ENCODE data around the gene MIXL1.
"Not testable (repeated sequence)": the region's sequence is repeated elsewhere in the genome, so short reads cannot be mapped to it uniquely, and the experiment has no call there.

Gene MIXL1

GRCh38 chr1:226223157-226223785 is at the start of gene MIXL1:
Gene MIXL1 (plus strand): TSS chr1:226223664. CDS start chr1:226223682, 18 bp downstream.
- FAIRE-seq: no peak

- FAIRE-seq: no peak
These were observed 46.6 kb upstream of the MIXL1 start for GRCh38 chr1:226176870-226177269.

- no peak for FAIRE-seq
These were observed 41.3 kb upstream of the MIXL1 start for GRCh38 chr1:226181996-226182714.

- no peak for FAIRE-seq
These were observed 38.1 kb upstream of the MIXL1 start for GRCh38 chr1:226185141-226186036.

GRCh38 chr1:226186124-226187018 is 37.1 kb upstream of the MIXL1 start, which contains the start of gene ACBD3:
Gene ACBD3 (minus strand): TSS chr1:226186741. CDS start chr1:226186675, 66 bp downstream.
- FAIRE-seq: no peak

GRCh38 chr1:226187019-226187322 is 36.5 kb upstream of the MIXL1 start:
- no peak for FAIRE-seq

GRCh38 chr1:226187380-226187779 is 36.1 kb upstream of the MIXL1 start:
- no peak for FAIRE-seq

- no peak for FAIRE-seq
These were observed 28.3 kb upstream of the MIXL1 start for GRCh38 chr1:226195144-226195543.

- FAIRE-seq: no peak
These were observed 23.5 kb upstream of the MIXL1 start for GRCh38 chr1:226199971-226200370.

GRCh38 chr1:226201029-226201593 is 22.4 kb upstream of the MIXL1 start:
- no peak for FAIRE-seq

- FAIRE-seq: no peak
These were observed 21.2 kb upstream of the MIXL1 start for GRCh38 chr1:226202246-226202645.

GRCh38 chr1:226202666-226203065 is 20.8 kb upstream of the MIXL1 start:
- not testable (repeated sequence) for FAIRE-seq

- no peak for FAIRE-seq
These were observed 20.2 kb upstream of the MIXL1 start for GRCh38 chr1:226203240-226203639.

GRCh38 chr1:226203655-226204054 is 19.8 kb upstream of the MIXL1 start:
- FAIRE-seq: no peak

- FAIRE-seq: no peak
These were observed 19.3 kb upstream of the MIXL1 start for GRCh38 chr1:226204198-226204597.

GRCh38 chr1:226207048-226207447 is 16.4 kb upstream of the MIXL1 start:
- no peak for FAIRE-seq

- no peak for FAIRE-seq
These were observed 14.0 kb upstream of the MIXL1 start for GRCh38 chr1:226209307-226210059.

GRCh38 chr1:226210571-226211176 is 12.8 kb upstream of the MIXL1 start:
- FAIRE-seq: no peak

- no peak for FAIRE-seq
These were observed 12.2 kb upstream of the MIXL1 start for GRCh38 chr1:226211181-226211821.

GRCh38 chr1:226212545-226212944 is 10.9 kb upstream of the MIXL1 start:
- FAIRE-seq: no peak

All from endometrium (tissue), 2 donors.